B cell (primary cell): Measurements from ENCODE around the gene ASPG. TPM values are rescaled to one million over a fixed set of nuclear protein-coding genes. Genes with fewer than 3 reads are reported as not detected.
A peak's percentile ranks its signal among the peaks of the same experiment; 100 is the strongest.

ENCODE experiments used
- ATAC-seq: fragments of 200-7000 bp; cut with Tn5 transposase; one replicate; pipeline ENCODE4 v1.10.0; 2021; ENCODE audit warnings: low read depth, mild to moderate bottlenecking, moderate number of reproducible peaks, moderate library complexity
- CTCF ChIA-PET: fragments of 350-600 bp; sonication (Branson Sonifier 250); formaldehyde crosslinking; loops from one replicate; lab custom pipeline; 2021; ENCODE audit warnings: antibody characterized with exemption, inconsistent platforms; lab: Charles Lee
- POLR2A ChIA-PET: fragments of 350-600 bp; sonication (Branson Sonifier 250); formaldehyde crosslinking; loops from one replicate; lab custom pipeline; 2021; ENCODE audit warnings: antibody characterized with exemption; lab: Charles Lee
- DNase-seq: peaks from one replicate; pipeline ENCODE4 v3.0.0; 2013
- H2AFZ ChIP-seq: 2 replicates; pipeline ENCODE4 v1.6.1; 2012; ENCODE audit warnings: mild to moderate bottlenecking, low read depth, low read length; ENCODE audit not compliant: insufficient read depth, poor library complexity, severe bottlenecking
- H3K27ac ChIP-seq, 2 donors: 1 replicate in 1 of 2; 2 replicates in 1 of 2; pipeline ENCODE4 v1.5.1; 2012 to 2013; ENCODE audit warnings: low read length in 2 of 2, mild to moderate bottlenecking in 2 of 2, moderate library complexity in 1 of 2
- H3K27me3 ChIP-seq, 4 experiments: fragments of 200-600 bp in 1 of 4; sonication (generic) in 1 of 4; replicated peaks in 1 of 4; 1 replicate in 2 of 4; 2 replicates in 2 of 4; pipeline versions ENCODE4 v1.6.1 to v1.7.0; 2013 to 2016; ENCODE audit warnings: low read length in 3 of 4, mild to moderate bottlenecking in 2 of 4, mixed read lengths in 1 of 4, moderate library complexity in 1 of 4; ENCODE audit not compliant: insufficient read depth in 4 of 4, control insufficient read depth in 3 of 4; ENCODE audit errors: control extremely low read depth in 1 of 4
- H3K36me3 ChIP-seq, 2 experiments: replicated peaks in 1 of 2; 1 replicate in 1 of 2; 2 replicates in 1 of 2; pipeline versions ENCODE4 v1.6.1 to v1.7.1; 2013; ENCODE audit warnings: low read length in 1 of 2; ENCODE audit not compliant: insufficient read depth in 2 of 2, control insufficient read depth in 1 of 2; ENCODE audit errors: control extremely low read depth in 1 of 2, extremely low read depth in 1 of 2
- H3K4me1 ChIP-seq, 2 donors: fragments of 200-600 bp in 1 of 2; sonication (generic) in 1 of 2; 1 replicate in 1 of 2; 2 replicates in 1 of 2; pipeline versions ENCODE4 v1.5.1 to v1.6.1; 2013 to 2017; ENCODE audit warnings: low read length in 2 of 2; ENCODE audit not compliant: control insufficient read depth in 2 of 2, insufficient read depth in 2 of 2
- H3K4me2 ChIP-seq: replicated peaks from 2 replicates; pipeline ENCODE3; 2012; ENCODE audit warnings: mild to moderate bottlenecking, low read depth, low read length; ENCODE audit not compliant: poor library complexity, severe bottlenecking
- H3K4me3 ChIP-seq, 5 experiments: fragments of 200-600 bp in 1 of 5; sonication (generic) in 1 of 5; 1 replicate in 3 of 5; 2 replicates in 2 of 5; pipeline versions ENCODE4 v1.5.1 to v1.7.0; 2011 to 2016; ENCODE audit warnings: low read length in 4 of 5, mild to moderate bottlenecking in 4 of 5, low read depth in 2 of 5, control low read depth in 1 of 5, moderate library complexity in 1 of 5; ENCODE audit not compliant: insufficient read depth in 1 of 5; ENCODE audit errors: control extremely low read depth in 1 of 5, extremely low read depth in 1 of 5
- H3K79me2 ChIP-seq: fragments of 200-600 bp; sonication (generic); one replicate; pipeline ENCODE4 v1.6.0; 2016; ENCODE audit warnings: low read length; ENCODE audit not compliant: control insufficient read depth, insufficient read depth
- H3K9ac ChIP-seq: fragments of 200-600 bp; sonication (generic); 2 replicates; pipeline ENCODE4 v1.6.1; 2017; ENCODE audit warnings: mild to moderate bottlenecking, low read length, moderate library complexity
- H3K9me3 ChIP-seq, 3 donors: one replicate each; pipeline versions ENCODE4 v1.6.1 to v1.7.1; 2013; ENCODE audit warnings: low read length in 2 of 3; ENCODE audit not compliant: control insufficient read depth in 2 of 3, insufficient read depth in 1 of 3; ENCODE audit errors: control extremely low read depth in 1 of 3
- H4K20me1 ChIP-seq: 2 replicates; pipeline ENCODE4 v1.6.0; 2012; ENCODE audit warnings: mild to moderate bottlenecking, low read length; ENCODE audit not compliant: insufficient read depth, control insufficient read depth, poor library complexity, severe bottlenecking
- H3K27ac Mint-ChIP-seq: one replicate; pipeline ENCODE4 v1.8.0; 2021; ENCODE audit warnings: mixed read lengths
- H3K27me3 Mint-ChIP-seq: one replicate; pipeline ENCODE4 v1.8.0; 2021; ENCODE audit warnings: mixed read lengths
- H3K4me1 Mint-ChIP-seq: one replicate; pipeline ENCODE4 v1.8.0; 2021; ENCODE audit warnings: mixed read lengths
- H3K4me3 Mint-ChIP-seq: one replicate; pipeline ENCODE4 v1.8.0; 2021; ENCODE audit warnings: mixed read lengths
- H3K9me3 Mint-ChIP-seq: one replicate; pipeline ENCODE4 v1.8.0; 2022; ENCODE audit warnings: mixed read lengths; ENCODE audit not compliant: insufficient read depth
- CTCF ChIP-seq: fragments of 200-600 bp; IDR thresholded peaks from one replicate; pipeline ENCODE4 v1.8.0; 2022; ENCODE audit warnings: antibody characterized with exemption, mild to moderate bottlenecking
- EZH2 ChIP-seq: IDR thresholded peaks from 2 replicates; pipeline ENCODE4 v1.6.1; 2012; ENCODE audit warnings: borderline replicate concordance, low read depth, mild to moderate bottlenecking, moderate library complexity, low read length; ENCODE audit not compliant: insufficient read depth, poor library complexity, severe bottlenecking
- WGBS: methylation state at CpG from one replicate; pipeline ENCODE4 v1.1.5; 2013; ENCODE audit warnings: missing lambda C conversion rate; ENCODE audit not compliant: insufficient coverage; 5-methylcytosine and 5-hydroxymethylcytosine counted together
- intact Hi-C: fragments of 100-400 bp; cut with micrococcal nuclease; formaldehyde crosslinking; loops from one replicate; pipeline ENCODE4 v1.10.0; 2022
- polyA minus RNA-seq: library from RNA; depleted of rRNA, polyadenylated mRNA; stranded (reverse); fragments of >200 nt; gene quantifications from 2 replicates; pipeline ENCODE4 v1.2.3, GENCODE V29; 2012
- polyA plus RNA-seq: library from polyadenylated mRNA; depleted of rRNA; stranded (reverse); fragments of >200 nt; gene quantifications from 2 replicates; pipeline ENCODE4 v1.2.3, GENCODE V29; 2012
- total RNA-seq, 2 donors: library from RNA; stranded (reverse); fragments of 120-200 nt in 1 of 2; gene quantifications; 1 replicate in 1 of 2; 2 replicates in 1 of 2; pipeline versions ENCODE4 v1.2.3 to v1.2.4, GENCODE V29; 2013 to 2022

The ASPG gene
- total RNA-seq (not detected in 2 replicates), polyA plus RNA-seq (not detected in 2 replicates), polyA minus RNA-seq (0.07 TPM in 1 of 2 replicates, not detected in the other)
- total RNA-seq (2013), result 0.07 TPM

GRCh38 chr14:104085032-104085888 lies at the start of gene ASPG:
TSS of gene ASPG (plus strand) at chr14:104085700. CDS start at chr14:104085771, 71 bp downstream.
- DNase-seq (no peak), ATAC-seq (no peak)
- no peak for TF ChIP-seq EZH2
- TF ChIP-seq CTCF, result no peak
- Histone ChIP-seq H3K27ac (no peak within 1 kb of the TSS), H4K20me1 (no peaks in the 10 kb centered on the region), H3K4me3 (no peak within 1 kb of the TSS), H3K79me2 (no peaks in the 10 kb centered on the region), H3K4me1 (peaks cover 0 to 2% of the 10 kb centered on the region in 2 donors), H3K4me2 (peak within 1 kb of the TSS; percentile 40), H3K27me3 (peaks cover 0 to 31% (median 3%) of the 10 kb centered on the region in 4 experiments), H3K9me3 (peaks cover 0 to 7% (median 0%) of the 10 kb centered on the region in 3 donors), H3K9ac (no peak within 1 kb of the TSS), H2AFZ (no peak within 1 kb of the TSS), H3K36me3 (no peaks in the 10 kb centered on the region)
- peaks cover 21% of the 10 kb centered on the region for H3K27me3 Mint-ChIP-seq
- peak within 1 kb of the TSS; percentile 19 for H3K4me3 Mint-ChIP-seq
- ChIA-PET CTCF (no interaction called here), POLR2A (no interaction called here)
- H3K9me3 Mint-ChIP-seq, result no peaks in the 10 kb centered on the region
- 30% methylated on average over 40 of the region's 70 CpGs for WGBS
- peaks cover 3% of the 10 kb centered on the region for H3K4me1 Mint-ChIP-seq
- intact Hi-C loops, result no loop called here
- no peak within 1 kb of the TSS for H3K27ac Mint-ChIP-seq

GRCh38 chr14:104036212-104036611 lies 49.3 kb upstream of the ASPG start:
- H3K9me3 Mint-ChIP-seq, result no peaks in the 10 kb centered on the region
- Histone ChIP-seq H3K4me2 (no peak overlapping the region), H3K9me3 (no peaks in the 10 kb centered on the region), H3K4me3 (no peak overlapping the region), H3K36me3 (no peaks in the 10 kb centered on the region), H3K27ac (no peak overlapping the region), H2AFZ (no peak overlapping the region), H3K79me2 (no peaks in the 10 kb centered on the region), H3K4me1 (no peaks in the 10 kb centered on the region), H3K27me3 (peaks cover 0 to 8% (median 0%) of the 10 kb centered on the region in 4 experiments), H4K20me1 (no peaks in the 10 kb centered on the region), H3K9ac (no peak overlapping the region)
- WGBS, result 82% methylated on average over 5 of the region's 7 CpGs
- TF ChIP-seq CTCF, result no peak
- TF ChIP-seq EZH2, result no peak
- peaks cover 49% of the 10 kb centered on the region for H3K27me3 Mint-ChIP-seq
- no peaks in the 10 kb centered on the region for H3K4me1 Mint-ChIP-seq
- CTCF ChIA-PET, result interaction anchor here (0.9 kb wide), 1 partner anchor 9 kb away, joined by 3 read pairs; no protein-coding TSS in a partner anchor
- no peak overlapping the region for H3K27ac Mint-ChIP-seq
- intact Hi-C loops, result no loop called here
- ATAC-seq (no peak), DNase-seq (no peak)
- H3K4me3 Mint-ChIP-seq, result no peak overlapping the region
- POLR2A ChIA-PET, result no interaction called here
